GM18507 (cell line): ENCODE data around the gene CD93.

ENCODE experiments used
- DNase-seq: peaks from one replicate; pipeline ENCODE4 v3.0.0; 2011; ENCODE audit warnings: low read depth; ENCODE audit not compliant: insufficient read length; ENCODE audit errors: extremely low spot score
- FAIRE-seq: peaks from 2 replicates; lab custom pipeline; 2011; peaks lifted over from hg19 to GRCh38; lab: Jason Lieb, UNC

Gene CD93

DNA sequence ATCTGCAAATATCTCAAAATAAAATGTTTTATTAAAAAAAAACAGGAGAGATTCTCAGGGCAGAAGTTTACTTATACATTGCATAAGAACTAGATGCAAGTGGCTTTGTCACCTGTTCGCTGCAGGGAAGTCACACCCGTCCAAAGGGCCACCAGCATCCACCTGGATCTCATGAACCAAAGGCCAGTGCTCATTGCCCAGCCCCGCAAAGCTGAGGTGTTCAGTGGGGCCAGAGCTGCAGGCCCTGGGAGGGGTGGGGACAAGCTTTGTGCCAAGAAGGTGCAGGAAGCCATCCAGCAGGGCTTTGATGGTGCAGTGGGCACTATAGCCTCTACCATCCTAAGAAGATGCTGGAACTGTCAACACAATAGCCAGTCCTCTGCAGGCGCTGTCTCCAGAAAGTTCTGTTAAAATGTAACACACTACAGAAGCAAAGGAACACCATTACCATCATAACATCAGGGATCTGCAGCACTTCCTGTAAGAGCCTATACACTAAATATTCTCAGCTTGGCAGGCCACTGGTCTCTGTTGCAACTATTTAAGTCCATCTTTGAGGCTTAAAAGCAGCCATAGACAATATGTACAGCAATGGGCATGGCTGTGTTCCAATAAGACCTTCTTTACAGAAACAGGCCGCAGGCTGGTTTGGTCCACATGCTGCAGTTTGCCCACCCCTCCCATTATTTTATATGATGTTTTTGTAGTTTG is 15.7 kb upstream of the CD93 start:
- DNase-seq (no peak), FAIRE-seq (no peak)

GRCh38 chr20:23100720-23101107 is 14.6 kb upstream of the CD93 start:
- DNase-seq = no peak
- no peak for FAIRE-seq

GRCh38 chr20:23099791-23100719 is 13.9 kb upstream of the CD93 start:
- DNase-seq = no peak
- FAIRE-seq = no peak

GRCh38 chr20:23097636-23098580 is 11.8 kb upstream of the CD93 start:
- FAIRE-seq (no peak), DNase-seq (no peak)

- DNase-seq (no peak), FAIRE-seq (no peak)
Measured at GRCh38 chr20:23096986-23097520, 10.9 kb upstream of the CD93 start.

DNA sequence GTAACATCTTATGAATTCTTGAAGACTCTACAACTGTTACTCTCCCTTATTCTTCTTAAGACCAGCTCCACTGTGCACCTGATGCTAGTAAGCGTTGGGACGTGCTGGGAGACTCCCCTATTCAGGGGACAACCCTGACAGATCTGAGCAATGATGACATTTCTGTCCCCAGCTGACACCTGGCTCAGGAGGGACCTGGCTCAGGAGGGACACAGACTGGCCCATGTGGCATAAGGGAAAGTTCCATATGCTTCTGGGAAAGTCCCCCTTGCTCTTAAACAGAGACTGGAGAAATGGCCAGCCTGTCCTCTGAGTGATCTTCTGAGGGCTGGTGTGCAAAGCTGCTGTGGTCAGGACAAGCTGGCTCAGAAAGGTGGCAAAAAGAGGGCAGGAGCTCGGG is 10.0 kb upstream of the CD93 start:
- DNase-seq (no peak), FAIRE-seq (no peak)

DNA sequence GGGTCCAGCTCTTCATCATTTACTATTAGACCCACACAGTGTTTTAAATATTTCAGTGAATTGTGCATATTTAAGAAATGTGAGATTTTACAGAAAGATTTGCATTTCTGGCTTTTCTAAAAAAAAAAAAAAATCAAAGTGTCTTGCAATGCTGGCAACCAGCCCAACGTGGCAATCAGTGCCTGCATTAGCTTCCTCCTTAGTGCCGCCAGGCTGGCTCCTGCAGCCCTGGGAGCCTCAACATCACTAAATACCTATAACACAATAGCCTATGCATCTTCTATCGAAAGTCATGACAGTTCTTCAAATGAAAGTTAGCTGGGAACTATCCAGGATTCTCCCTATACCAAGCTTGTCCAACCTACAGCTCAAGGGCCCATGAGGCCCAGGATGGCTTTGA is 9.4 kb upstream of the CD93 start:
- DNase-seq = no peak
- no peak for FAIRE-seq

GRCh38 chr20:23094927-23095326 is 8.8 kb upstream of the CD93 start:
- no peak for FAIRE-seq
- no peak for DNase-seq

GRCh38 chr20:23094213-23094896 is 8.2 kb upstream of the CD93 start:
- FAIRE-seq (no peak), DNase-seq (no peak)

- FAIRE-seq (no peak), DNase-seq (no peak)
Measured at GRCh38 chr20:23093613-23094012, 7.5 kb upstream of the CD93 start.

- FAIRE-seq = no peak
- no peak for DNase-seq
Measured at GRCh38 chr20:23092861-23093495, 6.9 kb upstream of the CD93 start.

GRCh38 chr20:23092384-23092756 is 6.2 kb upstream of the CD93 start:
- DNase-seq (no peak), FAIRE-seq (no peak)

DNA sequence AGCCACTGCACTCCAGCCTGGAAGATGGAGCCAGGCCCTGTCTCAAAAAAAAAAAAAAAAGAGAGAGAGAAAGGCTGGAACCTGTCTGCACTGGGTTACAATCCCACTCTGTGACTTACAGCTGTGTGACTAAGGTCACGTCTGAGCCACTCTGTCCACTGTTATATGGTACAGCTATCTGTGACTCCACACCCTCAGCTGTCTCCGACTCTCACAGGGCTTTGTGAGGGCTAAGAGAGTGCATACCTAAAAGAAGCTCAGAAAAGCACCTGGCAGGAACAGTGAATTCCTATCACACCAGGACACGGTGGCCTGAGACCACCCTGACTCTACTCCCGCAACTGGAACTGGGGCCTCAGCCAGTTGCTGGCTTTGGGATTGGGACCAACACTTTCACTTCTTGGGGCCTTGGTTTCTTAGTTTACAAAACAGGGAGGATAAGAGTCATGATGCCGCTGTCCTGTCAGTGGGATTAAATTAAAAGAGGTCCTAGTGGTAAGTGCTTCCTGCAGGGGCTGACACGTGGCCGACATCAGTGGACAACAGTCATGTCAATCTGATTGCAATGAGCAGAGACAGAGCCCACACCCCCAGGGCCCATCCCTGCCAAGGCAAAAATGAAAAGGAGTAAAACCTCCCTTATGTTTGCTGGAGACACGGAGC is 5.7 kb upstream of the CD93 start:
- FAIRE-seq (no peak), DNase-seq (no peak)

DNA sequence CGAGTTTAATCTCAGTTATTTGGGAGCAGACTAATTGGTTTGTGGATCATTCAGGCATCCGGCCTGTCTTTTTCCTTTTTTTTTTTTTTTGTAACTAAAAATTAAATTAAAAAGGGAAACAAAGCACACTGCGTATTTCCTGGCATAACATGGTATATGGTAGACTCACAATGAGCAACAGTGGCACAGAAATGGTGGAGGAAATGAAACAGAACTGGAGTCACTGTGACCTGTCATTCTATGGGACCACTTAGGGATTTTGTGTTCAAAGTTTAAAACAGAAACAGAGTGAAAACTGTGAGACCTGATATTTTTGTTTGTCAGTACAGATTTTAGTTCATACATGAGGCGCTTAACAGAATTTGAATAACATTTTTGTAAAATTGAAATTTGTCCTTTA is 4.8 kb upstream of the CD93 start:
- FAIRE-seq = no peak
- DNase-seq = no peak

- DNase-seq (no peak), FAIRE-seq (no peak)
Measured at GRCh38 chr20:23090147-23090546, 4.0 kb upstream of the CD93 start.

DNA sequence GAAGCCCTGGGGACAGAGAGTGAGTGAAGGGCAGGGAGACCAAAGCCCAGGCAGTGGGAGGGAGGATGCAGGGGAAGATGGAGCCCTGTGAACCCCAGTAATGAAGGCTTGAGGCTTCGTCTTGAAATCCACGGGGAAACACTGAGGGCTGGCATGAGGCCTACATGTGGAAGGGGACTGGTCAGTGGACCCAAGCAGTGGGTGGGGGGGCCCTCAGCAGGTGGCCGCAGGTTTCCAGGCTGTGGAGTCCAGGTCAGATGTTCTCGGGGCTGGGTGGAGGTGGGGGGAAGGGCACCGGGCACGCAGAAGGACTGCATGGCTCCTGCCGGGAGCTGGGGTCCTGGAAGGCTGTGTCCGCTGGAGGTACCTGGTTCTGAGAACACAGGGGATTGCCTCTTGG is 2.7 kb upstream of the CD93 start:
- DNase-seq (no peak), FAIRE-seq (no peak)

- no peak for FAIRE-seq
Measured at GRCh38 chr20:23087587-23088251, 1.6 kb upstream of the CD93 start.

DNA sequence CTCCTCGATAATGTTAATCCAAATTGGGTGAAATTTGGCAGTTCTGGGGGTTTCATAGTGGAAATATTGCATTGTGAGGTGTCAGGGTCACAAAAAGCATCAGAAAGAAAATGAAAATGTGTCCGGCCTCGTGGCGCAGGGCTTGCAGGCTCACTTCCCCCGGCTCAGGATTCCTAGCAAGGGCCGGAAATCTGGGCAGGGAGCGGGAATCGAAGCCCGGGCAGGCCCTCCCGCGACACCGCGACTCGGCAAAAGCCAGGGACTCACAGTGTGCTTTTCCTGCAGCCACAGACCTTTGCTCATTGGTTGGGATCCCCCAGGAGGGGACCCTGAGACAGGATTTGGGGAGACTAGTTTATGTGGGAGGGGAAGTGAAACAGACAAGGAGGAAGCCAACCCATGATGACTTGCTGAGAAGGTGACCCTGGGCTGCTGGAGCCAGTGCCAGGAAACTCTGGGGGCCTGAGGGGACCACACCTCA is 847 bp upstream of the CD93 start:
- DNase-seq (no peak), FAIRE-seq (no peak)

More at GRCh38 chr20:23087587-23088251, 1.6 kb upstream of the CD93 start:
- no peak for DNase-seq
